SH-SY5Y (cell line): ENCODE measurements around the gene TMEM53.

Experiments used
- GATA2 ChIP-seq: IDR thresholded peaks from 2 replicates; pipeline ENCODE4 v1.6.1; 2011; ENCODE audit warnings: mild to moderate bottlenecking, low read depth, low read length
- GATA3 ChIP-seq: IDR thresholded peaks from 2 replicates; pipeline ENCODE4 v1.6.1; 2011; ENCODE audit warnings: low read depth, mild to moderate bottlenecking, low read length, moderate library complexity

DNA sequence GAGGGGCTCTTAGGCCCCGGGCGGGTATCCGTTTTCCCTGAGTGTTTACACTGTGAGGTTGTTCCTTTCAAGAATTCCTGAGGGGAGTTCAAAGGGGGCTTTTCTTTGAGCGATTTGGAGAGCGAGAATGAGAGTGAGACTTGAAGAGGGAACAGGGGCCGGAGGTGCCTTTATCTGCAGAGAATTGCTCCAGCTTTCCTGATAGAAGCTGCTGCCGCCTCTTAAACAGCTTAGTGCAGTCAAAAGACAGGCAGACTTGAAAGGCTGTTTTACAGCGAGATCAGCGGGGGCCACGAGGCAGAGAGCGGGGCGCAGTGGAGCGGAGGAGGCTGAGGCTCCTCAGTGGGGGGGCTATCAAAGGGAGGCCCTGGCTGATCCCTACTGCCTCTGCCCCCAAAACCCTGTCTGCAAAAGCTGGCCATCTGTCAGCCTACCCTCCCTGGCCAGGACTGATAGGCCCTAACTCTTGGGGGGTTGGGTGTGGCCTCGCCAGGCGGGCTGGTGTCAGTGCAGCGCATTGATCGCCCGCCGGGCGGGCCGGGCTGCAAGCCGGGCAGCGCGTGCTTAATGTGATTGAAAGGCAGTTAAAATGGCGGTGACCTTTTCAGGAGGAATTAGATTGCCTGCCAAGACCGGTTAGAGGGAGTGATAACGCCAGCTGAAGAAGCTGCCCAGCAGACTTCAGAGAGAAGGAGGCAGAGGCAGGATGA lies 36.4 kb downstream of the TMEM53 start:
- no peak for TF ChIP-seq GATA2
- no peak for TF ChIP-seq GATA3
